Measurements from ENCODE around the gene PTPRK. TPM values are rescaled to one million over a fixed set of nuclear protein-coding genes. Genes with fewer than 3 reads are reported as not detected.
A peak's percentile ranks its signal among the peaks of the same experiment; 100 is the strongest.

PTPRK gene
- total RNA-seq, 4 donors from 2014 or later = 88.0 to 187 (median 136) TPM

GRCh38 chr6:128345278-128345677 is 175.1 kb downstream of the PTPRK start:
- Histone ChIP-seq H3K36me3 (no peaks in the 10 kb centered on the region), H3K4me3 (no peak overlapping the region), H3K4me1 (peaks cover 0 to 18% (median 14%) of the 10 kb centered on the region in 4 donors), H3K9me3 (no peaks in the 10 kb centered on the region), H3K27me3 (no peaks in the 10 kb centered on the region), H3K27ac (no peak overlapping the region)
- in situ Hi-C loops (cut with MboI; ENCODE audit: low pct_ligation_motif_present in 1 of 4, low pct_unique_long_range_greater_than_20kb in 1 of 4, low sequenced_read_pairs in 3 of 4) = loop anchor here in 3 of 4 donors (25.0 kb wide), 2 partner anchors 167 to 608 kb away; partner anchors contain the start of gene PTPRK (in 1 of the 3)
- DNase-seq = no peak
- TF ChIP-seq EP300 (IDR thresholded peaks at IDR 0.05; ENCODE audit: low read depth) = no peak
- no peak for TF ChIP-seq POLR2AphosphoS5 (IDR thresholded peaks at IDR 0.05)
- no peak for TF ChIP-seq POLR2A (IDR thresholded peaks at IDR 0.05)
- TF ChIP-seq CTCF (IDR thresholded peaks at IDR 0.05) = no peak
- WGBS, 2 donors (ENCODE audit: low coverage in 1 of 2) = 80 to 98% methylated on average over 4 of the region's 4 CpGs
- intact Hi-C loops (cut with DNase I; ENCODE audit: low total_unique reads) = no loop called here

DNA sequence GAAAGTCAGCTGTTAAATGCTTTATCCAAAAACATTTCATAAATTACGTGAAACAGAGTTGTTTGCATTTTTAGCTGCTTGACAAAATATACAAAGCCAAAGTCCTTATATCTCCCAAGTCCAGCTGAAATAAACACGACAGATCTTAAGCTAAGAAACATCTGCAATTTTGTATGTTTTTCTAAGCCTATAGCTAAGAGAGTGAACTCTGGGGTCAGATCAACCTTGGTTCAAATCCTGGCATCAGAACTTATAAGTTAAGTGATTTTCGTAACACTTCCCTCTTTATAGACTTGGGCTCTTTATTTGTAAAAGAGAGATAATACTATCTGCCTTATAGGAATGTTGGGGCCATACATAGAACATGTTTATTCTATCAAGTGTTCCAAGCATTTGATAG is 176.7 kb downstream of the PTPRK start:
- DNase-seq = no peak
- no peaks in the 10 kb centered on the region for H3K9me3 ChIP-seq
- no peak overlapping the region for H3K4me3 ChIP-seq
- no peaks in the 10 kb centered on the region for H3K36me3 ChIP-seq
- 65 to 87% methylated on average over 3 of the region's 3 CpGs for WGBS, 2 donors (ENCODE audit: low coverage in 1 of 2)
- H3K27me3 ChIP-seq = no peaks in the 10 kb centered on the region
- in situ Hi-C loops (cut with MboI; ENCODE audit: low pct_ligation_motif_present in 1 of 4, low pct_unique_long_range_greater_than_20kb in 1 of 4, low sequenced_read_pairs in 3 of 4) (loop anchor here in 3 of 4 donors (25.0 kb wide), 2 partner anchors 169 to 606 kb away; partner anchors contain the start of gene PTPRK (in 1 of the 3)), intact Hi-C loops (cut with DNase I; ENCODE audit: low total_unique reads) (no loop called here)
- TF ChIP-seq POLR2AphosphoS5 (IDR thresholded peaks at IDR 0.05) (no peak), EP300 (IDR thresholded peaks at IDR 0.05; ENCODE audit: low read depth) (no peak), POLR2A (IDR thresholded peaks at IDR 0.05) (no peak), CTCF (IDR thresholded peaks at IDR 0.05) (no peak)
- H3K4me1 ChIP-seq = peaks cover 0 to 19% (median 13%) of the 10 kb centered on the region in 4 donors
- H3K27ac ChIP-seq = no peak overlapping the region

DNA sequence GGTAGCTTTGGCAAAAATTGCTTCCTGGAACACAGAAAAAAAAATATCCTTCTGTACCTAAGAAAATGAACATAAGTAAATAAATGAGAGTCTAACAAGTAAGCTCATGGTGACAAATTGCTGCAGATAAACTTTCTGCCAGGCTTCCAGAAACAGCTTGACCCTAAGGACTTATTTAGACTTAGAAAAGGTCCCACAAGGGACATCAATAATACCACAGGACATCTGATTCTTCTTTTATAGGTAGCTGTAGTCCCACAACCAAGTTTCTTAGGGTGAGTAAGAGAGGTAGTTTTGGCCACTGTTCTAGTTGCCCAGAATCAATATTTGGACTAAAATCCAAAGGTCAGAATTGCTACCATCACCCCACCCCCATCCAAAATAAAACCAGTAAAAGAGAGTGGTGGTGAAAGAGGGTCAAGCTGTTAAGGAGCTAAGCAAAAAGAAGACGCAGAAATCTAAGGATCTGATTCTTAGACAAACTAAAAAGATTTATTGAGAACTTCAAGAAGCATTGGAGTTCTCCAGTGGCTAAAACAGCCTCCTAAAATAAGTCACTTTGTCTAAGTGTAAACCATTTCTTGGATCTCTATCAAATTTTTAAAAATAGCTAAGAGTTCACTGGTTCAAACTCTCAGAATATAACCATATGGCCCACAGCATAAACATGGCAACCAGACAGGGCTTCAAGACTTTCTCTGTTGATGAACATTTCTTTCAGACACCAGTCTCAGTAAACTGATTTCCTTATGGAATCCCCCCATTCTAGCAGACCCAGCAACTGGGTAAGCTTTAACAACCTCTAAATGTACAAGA is 180.6 kb downstream of the PTPRK start:
- intact Hi-C loops (cut with DNase I; ENCODE audit: low total_unique reads) = no loop called here
- no peaks in the 10 kb centered on the region for H3K27me3 ChIP-seq
- in situ Hi-C loops (cut with MboI; ENCODE audit: low pct_ligation_motif_present in 1 of 4, low pct_unique_long_range_greater_than_20kb in 1 of 4, low sequenced_read_pairs in 3 of 4) = loop anchor here in 3 of 4 donors (25.0 kb wide), 2 partner anchors 172 to 603 kb away; partner anchors contain the start of gene PTPRK (in 1 of the 3)
- DNase-seq = no peak
- H3K4me1 ChIP-seq = peaks cover 0 to 38% (median 13%) of the 10 kb centered on the region in 4 donors
- no peak for TF ChIP-seq EP300 (IDR thresholded peaks at IDR 0.05; ENCODE audit: low read depth)
- TF ChIP-seq POLR2A (IDR thresholded peaks at IDR 0.05) = no peak
- TF ChIP-seq POLR2AphosphoS5 (IDR thresholded peaks at IDR 0.05) = peak in 2 of 3 donors; percentile 9 to 31
- TF ChIP-seq CTCF (IDR thresholded peaks at IDR 0.05) = no peak
- H3K9me3 ChIP-seq = no peaks in the 10 kb centered on the region
- H3K36me3 ChIP-seq = no peaks in the 10 kb centered on the region
- 43 to 59% methylated on average over 1 of the region's 1 CpG for WGBS, 2 donors (ENCODE audit: low coverage in 1 of 2)
- H3K27ac ChIP-seq = peak overlapping the region; percentile 38 to 51 (median 48)
- H3K4me3 ChIP-seq = no peak overlapping the region

GRCh38 chr6:128337619-128338018 is 182.8 kb downstream of the PTPRK start:
- WGBS, 2 donors (ENCODE audit: low coverage in 1 of 2) = 50 to 90% methylated on average over 1 of the region's 1 CpG

More at GRCh38 chr6:128337619-128338018, 182.8 kb downstream of the PTPRK start:
- no peak for DNase-seq
- Histone ChIP-seq H3K9me3 (no peaks in the 10 kb centered on the region), H3K27ac (no peak overlapping the region), H3K36me3 (no peaks in the 10 kb centered on the region), H3K27me3 (no peaks in the 10 kb centered on the region), H3K4me3 (no peak overlapping the region), H3K4me1 (peaks cover 0 to 49% (median 16%) of the 10 kb centered on the region in 4 donors)
- in situ Hi-C loops (cut with MboI; ENCODE audit: low pct_ligation_motif_present in 1 of 4, low pct_unique_long_range_greater_than_20kb in 1 of 4, low sequenced_read_pairs in 3 of 4) = loop anchor here in 3 of 4 donors (25.0 kb wide), 2 partner anchors 175 to 600 kb away; partner anchors contain the start of gene PTPRK (in 1 of the 3)
- intact Hi-C loops (cut with DNase I; ENCODE audit: low total_unique reads) = no loop called here
- TF ChIP-seq POLR2AphosphoS5 (IDR thresholded peaks at IDR 0.05) = no peak

Data from transverse colon (tissue), 4 donors.